ENCODE data around the gene IGSF9. TPM values are rescaled to one million over a fixed set of nuclear protein-coding genes. Genes with fewer than 3 reads are reported as not detected.

The IGSF9 gene
- total RNA-seq, 2 experiments from 2014 or later = not detected

GRCh38 chr1:159920202-159920601 is 25.2 kb downstream of the IGSF9 start:
- H3K27ac Mint-ChIP-seq = peak overlapping the region; percentile 69
- CTCF ChIA-PET = interaction anchor here (0.6 kb wide), 1 partner anchor 18 kb away, joined by 3 read pairs; no protein-coding TSS in a partner anchor

GRCh38 chr1:159919236-159919865 is 26.1 kb downstream of the IGSF9 start:
- peaks cover 49% of the 10 kb centered on the region for H3K36me3 Mint-ChIP-seq (ENCODE audit: low read depth)
- CTCF ChIA-PET = no interaction called here
- H3K4me1 Mint-ChIP-seq (ENCODE audit: low read depth) = peaks cover 50% of the 10 kb centered on the region
- no peak overlapping the region for H3K4me3 Mint-ChIP-seq
- intact Hi-C loops (cut with micrococcal nuclease) = no loop called here
- H3K9me3 Mint-ChIP-seq = no peaks in the 10 kb centered on the region
- H3K27ac Mint-ChIP-seq = no peak overlapping the region
- no peak for DNase-seq
- H3K27me3 Mint-ChIP-seq (ENCODE audit: low read depth) = no peaks in the 10 kb centered on the region

More at GRCh38 chr1:159920202-159920601, 25.2 kb downstream of the IGSF9 start:
- Mint-ChIP-seq H3K4me1 (ENCODE audit: low read depth) (peaks cover 50% of the 10 kb centered on the region), H3K27me3 (ENCODE audit: low read depth) (no peaks in the 10 kb centered on the region), H3K36me3 (ENCODE audit: low read depth) (peaks cover 46% of the 10 kb centered on the region), H3K9me3 (no peaks in the 10 kb centered on the region), H3K4me3 (no peak overlapping the region)
- intact Hi-C loops (cut with micrococcal nuclease) = loop anchor here (5.0 to 10.0 kb wide), 6 partner anchors 287 to 885 kb away; partner anchors contain the start of genes AIM2, CD84 and PEA15
- no peak for DNase-seq

GRCh38 chr1:159918352-159919200 is 26.8 kb downstream of the IGSF9 start:
- CTCF ChIA-PET = interaction anchor here (0.6 kb wide), 1 partner anchor 155 kb away, joined by 6 read pairs; no protein-coding TSS in a partner anchor
- no peak overlapping the region for H3K4me3 Mint-ChIP-seq

GRCh38 chr1:159917533-159918351 is 27.7 kb downstream of the IGSF9 start:
- intact Hi-C loops (cut with micrococcal nuclease) = no loop called here
- H3K9me3 Mint-ChIP-seq = no peaks in the 10 kb centered on the region
- no peaks in the 10 kb centered on the region for H3K27me3 Mint-ChIP-seq (ENCODE audit: low read depth)
- CTCF ChIA-PET = interaction anchor here (0.8 kb wide), 1 partner anchor 27 kb away, joined by 3 read pairs; no protein-coding TSS in a partner anchor
- no peak overlapping the region for H3K4me3 Mint-ChIP-seq
- peaks cover 42% of the 10 kb centered on the region for H3K36me3 Mint-ChIP-seq (ENCODE audit: low read depth)
- H3K27ac Mint-ChIP-seq = no peak overlapping the region
- DNase-seq = no peak
- H3K4me1 Mint-ChIP-seq (ENCODE audit: low read depth) = peaks cover 48% of the 10 kb centered on the region

More at GRCh38 chr1:159918352-159919200, 26.8 kb downstream of the IGSF9 start:
- H3K4me1 Mint-ChIP-seq (ENCODE audit: low read depth) = peaks cover 52% of the 10 kb centered on the region
- H3K27ac Mint-ChIP-seq = peak overlapping the region; percentile 1
- no peak for DNase-seq
- no peaks in the 10 kb centered on the region for H3K9me3 Mint-ChIP-seq
- H3K27me3 Mint-ChIP-seq (ENCODE audit: low read depth) = no peaks in the 10 kb centered on the region
- peaks cover 44% of the 10 kb centered on the region for H3K36me3 Mint-ChIP-seq (ENCODE audit: low read depth)
- intact Hi-C loops (cut with micrococcal nuclease) = no loop called here

- CTCF ChIA-PET = interaction anchor here (0.8 to 1.2 kb wide), 3 partner anchors 14 to 27 kb away, joined by 3 to 4 read pairs (median 3); no protein-coding TSS in a partner anchor
- no peak for DNase-seq
Measured at GRCh38 chr1:159916242-159917051, 29.0 kb downstream of the IGSF9 start.

GRCh38 chr1:159915571-159916241 is 29.7 kb downstream of the IGSF9 start:
- no peak for DNase-seq
- peaks cover 34% of the 10 kb centered on the region for H3K36me3 Mint-ChIP-seq (ENCODE audit: low read depth)
- no peaks in the 10 kb centered on the region for H3K27me3 Mint-ChIP-seq (ENCODE audit: low read depth)
- no peaks in the 10 kb centered on the region for H3K9me3 Mint-ChIP-seq
- intact Hi-C loops (cut with micrococcal nuclease) = no loop called here
- CTCF ChIA-PET = interaction anchor here (1.1 to 1.2 kb wide), 3 partner anchors 15 to 118 kb away, joined by 3 to 4 read pairs (median 4); no protein-coding TSS in a partner anchor
- H3K4me1 Mint-ChIP-seq (ENCODE audit: low read depth) = peaks cover 48% of the 10 kb centered on the region
- peak overlapping the region; percentile 44 for H3K27ac Mint-ChIP-seq
- H3K4me3 Mint-ChIP-seq = no peak overlapping the region

More at GRCh38 chr1:159916242-159917051, 29.0 kb downstream of the IGSF9 start:
- intact Hi-C loops (cut with micrococcal nuclease) = no loop called here
- H3K36me3 Mint-ChIP-seq (ENCODE audit: low read depth) = peaks cover 38% of the 10 kb centered on the region
- H3K27me3 Mint-ChIP-seq (ENCODE audit: low read depth) = no peaks in the 10 kb centered on the region
- H3K4me1 Mint-ChIP-seq (ENCODE audit: low read depth) = peaks cover 48% of the 10 kb centered on the region
- no peak overlapping the region for H3K4me3 Mint-ChIP-seq
- H3K27ac Mint-ChIP-seq = no peak overlapping the region
- H3K9me3 Mint-ChIP-seq = no peaks in the 10 kb centered on the region

- no peak for DNase-seq
- no peaks in the 10 kb centered on the region for H3K9me3 Mint-ChIP-seq
- H3K4me1 Mint-ChIP-seq (ENCODE audit: low read depth) = peaks cover 50% of the 10 kb centered on the region
- CTCF ChIA-PET = interaction anchor here (0.6 to 1.2 kb wide), 2 partner anchors 41 to 117 kb away, joined by 4 read pairs; no protein-coding TSS in a partner anchor
- no peak overlapping the region for H3K27ac Mint-ChIP-seq
- peaks cover 21% of the 10 kb centered on the region for H3K36me3 Mint-ChIP-seq (ENCODE audit: low read depth)
- intact Hi-C loops (cut with micrococcal nuclease) = no loop called here
- H3K4me3 Mint-ChIP-seq = no peak overlapping the region
- H3K27me3 Mint-ChIP-seq (ENCODE audit: low read depth) = no peaks in the 10 kb centered on the region
Measured at GRCh38 chr1:159914252-159915018, 31.0 kb downstream of the IGSF9 start.

GRCh38 chr1:159913451-159914192 is 31.8 kb downstream of the IGSF9 start:
- H3K27ac Mint-ChIP-seq = peak overlapping the region; percentile 1
- intact Hi-C loops (cut with micrococcal nuclease) = no loop called here
- no peak overlapping the region for H3K4me3 Mint-ChIP-seq
- no peaks in the 10 kb centered on the region for H3K9me3 Mint-ChIP-seq
- peaks cover 49% of the 10 kb centered on the region for H3K4me1 Mint-ChIP-seq (ENCODE audit: low read depth)
- peaks cover 15% of the 10 kb centered on the region for H3K36me3 Mint-ChIP-seq (ENCODE audit: low read depth)
- CTCF ChIA-PET = no interaction called here
- no peak for DNase-seq
- no peaks in the 10 kb centered on the region for H3K27me3 Mint-ChIP-seq (ENCODE audit: low read depth)

- H3K36me3 Mint-ChIP-seq (ENCODE audit: low read depth) = peaks cover 5% of the 10 kb centered on the region
- intact Hi-C loops (cut with micrococcal nuclease) = no loop called here
- H3K9me3 Mint-ChIP-seq = no peaks in the 10 kb centered on the region
- DNase-seq = peak; percentile 32
- H3K4me3 Mint-ChIP-seq = no peak overlapping the region
- no peaks in the 10 kb centered on the region for H3K27me3 Mint-ChIP-seq (ENCODE audit: low read depth)
- peak overlapping the region; percentile 69 for H3K27ac Mint-ChIP-seq
- peaks cover 38% of the 10 kb centered on the region for H3K4me1 Mint-ChIP-seq (ENCODE audit: low read depth)
- CTCF ChIA-PET = interaction anchor here (0.6 kb wide), 1 partner anchor 111 kb away, joined by 3 read pairs; no protein-coding TSS in a partner anchor
Measured at GRCh38 chr1:159911326-159912070, 33.9 kb downstream of the IGSF9 start.

All from activated naive CD4-positive, alpha-beta T cell treated with anti-CD3 and anti-CD28 coated beads for 36 hours (primary cell).